ENCODE data around the gene SPRED3. TPM values are rescaled to one million over a fixed set of nuclear protein-coding genes. Genes with fewer than 3 reads are reported as not detected.
A peak's percentile ranks its signal among the peaks of the same experiment; 100 is the strongest.

Gene SPRED3
- total and polyA plus RNA-seq, 2 donors (not counting 1 experiment from before 2014, with no cell fraction given) = 1.5 to 2.0 TPM

GRCh38 chr19:38385057-38385803, 3.3 kb upstream of the SPRED3 start:
- Histone ChIP-seq H3K4me3 (replicated peaks in 1 of 4; ENCODE audit: control extremely low read depth in 1 of 4, insufficient read depth in 1 of 4, low read depth in 3 of 4, low read length in 4 of 4) (no peak overlapping the region), H2AFZ (ENCODE audit: low read length) (no peak overlapping the region), H4K20me1 (ENCODE audit: control insufficient read depth, extremely low read depth, insufficient read depth, low read length) (no peaks in the 10 kb centered on the region), H3K27ac (ENCODE audit: insufficient read depth, low read length) (no peak overlapping the region), H3K79me2 (ENCODE audit: control insufficient read depth, insufficient read depth, low read length) (peaks cover 11% of the 10 kb centered on the region), H3K36me3 (ENCODE audit: control insufficient read depth, insufficient read depth, low read length) (peaks cover 13% of the 10 kb centered on the region), H3K9me3 (ENCODE audit: control insufficient read depth, insufficient read depth, low read depth, low read length) (no peaks in the 10 kb centered on the region), H3K4me1 (ENCODE audit: control insufficient read depth, extremely low read depth, insufficient read depth, low read length) (peaks cover 6% of the 10 kb centered on the region), H3K27me3 (ENCODE audit: control insufficient read depth, insufficient read depth, low read length) (no peaks in the 10 kb centered on the region), H3K4me2 (ENCODE audit: extremely low read depth, insufficient read depth, low read length) (no peak overlapping the region), H3K9ac (ENCODE audit: insufficient read depth, low read length) (no peak overlapping the region)
- TF ChIP-seq EZH2 (IDR thresholded peaks at IDR 0.05; ENCODE audit: low read length, missing control alignments) = no peak
- TF ChIP-seq CTCF (conservative IDR thresholded peaks at IDR 0.05 in 1 of 2, IDR thresholded peaks at IDR 0.05 in 1 of 2; ENCODE audit: low read depth in 1 of 2, low read length in 2 of 2) = no peak
- no peak for DNase-seq (ENCODE audit: low read depth in 2 of 2)

- H3K27me3 ChIP-seq (ENCODE audit: control insufficient read depth, insufficient read depth, low read length) = no peaks in the 10 kb centered on the region
- H3K36me3 ChIP-seq (ENCODE audit: control insufficient read depth, insufficient read depth, low read length) = peaks cover 13% of the 10 kb centered on the region
- no peak overlapping the region for H3K4me2 ChIP-seq (ENCODE audit: extremely low read depth, insufficient read depth, low read length)
- DNase-seq (ENCODE audit: low read depth in 2 of 2) = no peak
- H3K79me2 ChIP-seq (ENCODE audit: control insufficient read depth, insufficient read depth, low read length) = peaks cover 14% of the 10 kb centered on the region
- no peak overlapping the region for H3K4me3 ChIP-seq (replicated peaks in 1 of 4; ENCODE audit: control extremely low read depth in 1 of 4, insufficient read depth in 1 of 4, low read depth in 3 of 4, low read length in 4 of 4)
- H4K20me1 ChIP-seq (ENCODE audit: control insufficient read depth, extremely low read depth, insufficient read depth, low read length) = no peaks in the 10 kb centered on the region
- TF ChIP-seq CTCF (conservative IDR thresholded peaks at IDR 0.05 in 1 of 2, IDR thresholded peaks at IDR 0.05 in 1 of 2; ENCODE audit: low read depth in 1 of 2, low read length in 2 of 2) (no peak), EZH2 (IDR thresholded peaks at IDR 0.05; ENCODE audit: low read length, missing control alignments) (no peak)
- peaks cover 6% of the 10 kb centered on the region for H3K4me1 ChIP-seq (ENCODE audit: control insufficient read depth, extremely low read depth, insufficient read depth, low read length)
- H2AFZ ChIP-seq (ENCODE audit: low read length) = no peak overlapping the region
- H3K9ac ChIP-seq (ENCODE audit: insufficient read depth, low read length) = no peak overlapping the region
- H3K9me3 ChIP-seq (ENCODE audit: control insufficient read depth, insufficient read depth, low read depth, low read length) = no peaks in the 10 kb centered on the region
- no peak overlapping the region for H3K27ac ChIP-seq (ENCODE audit: insufficient read depth, low read length)
Observed at GRCh38 chr19:38385804-38386257, 2.7 kb upstream of the SPRED3 start.

- no peak overlapping the region for H3K4me2 ChIP-seq (ENCODE audit: extremely low read depth, insufficient read depth, low read length)
- DNase-seq (ENCODE audit: low read depth in 2 of 2) = no peak
Observed at GRCh38 chr19:38386300-38386970, 2.1 kb upstream of the SPRED3 start.

More at GRCh38 chr19:38386300-38386970, 2.1 kb upstream of the SPRED3 start:
- H3K4me1 ChIP-seq (ENCODE audit: control insufficient read depth, extremely low read depth, insufficient read depth, low read length) = peaks cover 6% of the 10 kb centered on the region
- peaks cover 11% of the 10 kb centered on the region for H3K36me3 ChIP-seq (ENCODE audit: control insufficient read depth, insufficient read depth, low read length)
- no peaks in the 10 kb centered on the region for H3K9me3 ChIP-seq (ENCODE audit: control insufficient read depth, insufficient read depth, low read depth, low read length)
- H3K79me2 ChIP-seq (ENCODE audit: control insufficient read depth, insufficient read depth, low read length) = peaks cover 14% of the 10 kb centered on the region
- H3K27me3 ChIP-seq (ENCODE audit: control insufficient read depth, insufficient read depth, low read length) = no peaks in the 10 kb centered on the region
- no peak overlapping the region for H3K9ac ChIP-seq (ENCODE audit: insufficient read depth, low read length)
- H3K4me3 ChIP-seq (replicated peaks in 1 of 4; ENCODE audit: control extremely low read depth in 1 of 4, insufficient read depth in 1 of 4, low read depth in 3 of 4, low read length in 4 of 4) = no peak overlapping the region
- TF ChIP-seq EZH2 (IDR thresholded peaks at IDR 0.05; ENCODE audit: low read length, missing control alignments) (no peak), CTCF (conservative IDR thresholded peaks at IDR 0.05 in 1 of 2, IDR thresholded peaks at IDR 0.05 in 1 of 2; ENCODE audit: low read depth in 1 of 2, low read length in 2 of 2) (no peak)
- H4K20me1 ChIP-seq (ENCODE audit: control insufficient read depth, extremely low read depth, insufficient read depth, low read length) = no peaks in the 10 kb centered on the region
- H2AFZ ChIP-seq (ENCODE audit: low read length) = no peak overlapping the region
- H3K27ac ChIP-seq (ENCODE audit: insufficient read depth, low read length) = peak overlapping the region; percentile 34

Data from fibroblast of lung (primary cell).